ENCODE measurements around the gene WDSUB1.

WDSUB1 gene

DNA sequence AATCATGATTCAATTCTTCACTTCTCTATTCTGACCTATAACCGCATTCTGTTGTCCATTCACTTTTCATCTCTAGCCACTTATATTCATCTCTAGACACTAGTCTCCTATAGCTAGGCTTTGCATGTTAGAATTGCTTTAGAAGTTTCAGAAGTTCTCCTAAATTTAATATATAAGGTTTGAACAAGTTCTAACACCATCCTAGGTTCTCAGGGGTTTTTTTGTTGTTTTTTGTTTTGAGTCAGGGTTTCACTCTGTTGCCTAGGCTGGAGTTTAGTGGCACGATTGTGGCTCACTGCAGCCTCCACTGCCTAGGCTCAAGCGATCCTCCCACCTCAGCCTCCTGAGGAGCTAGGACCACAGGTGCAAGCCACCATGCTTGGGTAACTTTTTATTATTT is 19.9 kb downstream of the WDSUB1 start:
- no peak for DNase-seq (ENCODE audit: low read depth in 3 of 3)

DNA sequence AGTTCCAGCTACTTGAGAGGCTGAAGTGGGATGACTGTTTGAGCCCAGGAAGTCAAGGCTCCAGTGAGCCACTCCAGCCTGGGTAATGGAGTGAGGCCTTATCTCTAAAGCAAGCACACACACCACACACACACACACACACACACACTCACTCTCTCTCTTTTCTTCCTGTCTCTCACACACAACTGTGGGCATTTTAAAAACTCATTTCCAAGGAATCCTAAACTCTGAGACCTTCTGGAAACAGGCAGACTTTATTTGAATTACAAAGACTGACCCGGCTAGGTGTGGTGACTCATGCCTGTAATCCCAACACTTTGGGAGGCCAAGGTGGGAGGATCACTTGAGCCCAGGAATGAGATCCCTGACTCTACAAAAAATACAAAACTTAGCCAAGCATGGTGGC is 21.3 kb downstream of the WDSUB1 start:
- no peak for DNase-seq (ENCODE audit: low read depth in 3 of 3)

DNA sequence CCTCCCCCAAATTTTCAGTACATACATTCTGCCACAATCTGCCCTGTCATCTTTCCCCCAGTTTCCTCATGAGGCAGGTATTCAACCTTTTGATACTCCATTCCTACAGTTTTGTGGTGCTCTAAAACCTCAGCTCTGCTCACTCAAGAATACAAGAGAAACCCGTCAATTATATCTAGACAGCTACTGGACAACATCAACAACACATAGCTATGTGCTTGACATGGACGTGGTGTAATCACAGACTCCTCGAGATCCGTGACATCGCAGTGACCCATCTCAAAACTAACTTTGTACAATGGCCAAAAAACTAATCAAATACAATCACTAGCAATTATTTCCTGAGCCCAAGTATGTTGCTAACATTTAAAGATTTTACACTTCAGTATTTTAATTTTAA is 23.6 kb downstream of the WDSUB1 start:
- no peak for DNase-seq (ENCODE audit: low read depth in 3 of 3)

- DNase-seq (ENCODE audit: low read depth in 3 of 3) = no peak
Measured at GRCh38 chr2:159262226-159262625, 24.3 kb downstream of the WDSUB1 start.

DNA sequence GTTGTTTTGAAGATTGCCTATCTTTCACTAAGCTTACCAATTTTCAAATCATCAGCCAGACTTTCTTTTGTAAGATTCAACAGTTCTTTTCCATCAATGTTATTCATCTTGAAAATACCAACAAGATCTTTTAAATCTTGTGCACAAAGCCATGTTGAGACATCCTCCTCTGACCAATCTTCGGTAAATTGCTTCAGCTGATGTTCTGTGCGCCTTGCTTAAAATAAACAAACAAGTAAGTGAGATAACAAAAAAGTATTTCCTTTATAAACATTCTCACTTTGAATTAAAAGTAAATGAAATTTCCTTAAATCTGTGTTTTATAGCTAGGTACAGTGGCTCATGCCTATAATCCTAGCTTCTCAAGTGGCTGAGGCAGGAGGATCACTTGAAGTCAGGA is 30.3 kb downstream of the WDSUB1 start:
- DNase-seq (ENCODE audit: low read depth in 3 of 3) = no peak

DNA sequence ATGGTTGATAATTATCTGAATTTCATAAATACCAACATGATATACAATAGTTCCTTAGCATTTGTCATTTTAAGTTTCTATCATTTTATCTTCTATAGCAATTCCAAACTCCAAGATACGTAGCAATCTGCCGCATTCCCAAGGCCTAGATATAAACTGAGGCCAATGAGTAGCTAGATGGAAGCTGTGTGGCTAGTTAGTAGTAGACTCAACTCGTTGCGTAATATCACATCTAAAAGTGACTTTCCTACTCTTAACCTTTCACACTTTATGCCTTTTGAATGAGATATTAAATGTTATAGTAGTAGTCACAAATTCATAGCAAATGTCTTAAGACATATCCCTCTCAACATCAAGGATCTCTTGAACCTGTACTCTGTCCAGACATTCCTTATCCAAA is 33.6 kb downstream of the WDSUB1 start:
- no peak for DNase-seq (ENCODE audit: low read depth in 3 of 3)

GRCh38 chr2:159251296-159252173 is 35.0 kb downstream of the WDSUB1 start:
- DNase-seq (ENCODE audit: low read depth in 3 of 3) = no peak

DNA sequence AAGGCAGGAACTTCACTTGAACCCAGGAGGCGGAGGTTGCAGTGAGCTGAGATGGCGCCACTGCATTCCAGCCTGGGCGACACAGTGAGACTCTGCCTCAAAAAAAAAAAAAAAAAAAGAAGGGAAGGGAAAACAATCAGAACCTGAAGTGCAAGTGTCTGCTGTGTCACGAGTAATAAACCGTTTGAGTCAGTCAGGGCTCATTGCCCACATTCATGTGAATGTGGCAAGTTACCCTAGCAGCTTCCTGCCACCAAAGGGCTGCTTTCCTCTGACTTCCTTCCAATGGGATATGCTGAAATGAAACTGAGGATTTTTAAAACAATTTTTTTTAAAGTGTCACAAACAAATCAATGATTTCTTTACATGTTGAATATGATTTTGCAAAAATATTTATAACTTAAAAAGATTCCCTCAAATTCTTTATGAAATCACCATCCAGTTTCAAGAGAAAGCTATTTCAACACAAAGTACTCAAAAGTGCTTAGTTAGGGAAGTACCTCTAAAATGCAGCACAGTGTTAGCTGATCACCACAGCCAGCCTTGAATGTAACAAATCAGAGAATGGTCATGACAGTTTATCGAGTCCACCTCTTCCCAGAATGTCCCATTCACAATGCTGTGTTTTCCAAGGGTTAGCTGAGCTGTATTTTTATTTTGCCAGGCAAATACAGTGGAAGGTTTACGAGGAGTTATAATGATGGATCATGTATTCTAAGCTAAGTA is 36.4 kb downstream of the WDSUB1 start:
- DNase-seq (ENCODE audit: low read depth in 3 of 3) = no peak

DNA sequence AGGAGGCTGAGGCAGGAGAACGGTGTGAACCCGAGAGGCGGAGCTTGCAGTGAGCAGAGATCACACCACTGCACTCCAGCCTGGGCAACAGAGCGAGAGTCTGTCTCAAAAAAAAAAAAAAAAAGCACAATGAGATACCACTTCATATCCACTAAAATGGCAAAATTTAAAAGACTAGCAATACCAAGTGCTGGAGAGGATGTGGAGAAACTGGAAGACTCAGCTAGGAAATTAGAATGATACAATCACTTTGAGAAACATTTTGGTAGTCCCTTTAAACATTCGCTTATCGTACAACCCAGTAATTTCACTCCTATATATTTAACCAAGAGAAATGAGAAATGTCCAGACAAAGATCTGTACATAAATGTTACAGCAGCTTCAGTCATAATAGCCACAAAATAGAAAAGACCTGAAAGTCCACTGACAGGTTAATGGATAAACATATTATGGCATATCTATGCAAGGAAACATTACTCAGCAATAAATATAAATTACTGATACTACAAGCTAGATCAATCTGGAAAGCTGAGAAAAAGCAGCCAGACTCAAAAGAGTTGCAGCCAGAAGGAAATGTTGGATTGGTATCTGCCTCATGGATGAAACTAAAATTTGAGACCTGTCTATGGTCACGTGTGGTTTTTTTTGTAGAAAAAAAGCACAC is 40.0 kb downstream of the WDSUB1 start:
- DNase-seq (ENCODE audit: low read depth in 3 of 3) = no peak

DNA sequence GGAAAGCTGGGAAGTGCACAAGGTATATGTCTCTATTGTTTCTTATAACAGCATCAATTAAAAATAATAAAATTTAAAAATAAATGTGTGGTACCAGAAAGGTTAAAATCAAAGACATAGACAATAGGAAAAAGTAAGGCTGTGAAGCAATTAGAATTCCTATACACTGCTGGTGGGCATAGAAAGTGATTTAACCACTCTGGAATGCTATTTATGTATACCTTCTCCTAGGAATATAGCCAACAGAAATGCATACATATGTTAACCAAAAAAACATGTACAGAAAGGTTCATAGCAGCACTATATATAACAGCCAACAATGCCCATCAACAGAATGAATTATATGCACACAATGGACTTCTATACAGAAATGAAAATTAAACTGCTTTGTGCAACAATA is 43.0 kb downstream of the WDSUB1 start:
- no peak for DNase-seq (ENCODE audit: low read depth in 3 of 3)

DNA sequence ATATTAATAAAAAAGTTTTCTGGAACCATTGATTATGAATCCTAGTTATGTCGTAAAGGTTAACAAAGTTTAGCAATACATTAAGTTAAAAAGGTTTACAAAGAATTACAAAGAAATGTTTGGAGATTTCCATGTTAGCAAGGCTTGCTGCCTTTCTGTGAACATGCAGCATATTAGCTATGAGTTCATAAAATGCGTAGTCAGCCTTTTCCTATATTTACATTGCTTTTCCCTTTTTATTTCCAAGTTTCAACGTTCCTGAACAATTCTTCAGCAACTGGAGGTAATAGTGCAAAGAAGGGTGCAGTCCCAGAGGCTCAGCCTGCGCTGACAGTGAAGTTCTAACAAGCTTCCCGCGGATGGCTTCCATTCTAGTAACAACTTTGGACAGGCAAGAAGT is 51.6 kb downstream of the WDSUB1 start:
- no peak for DNase-seq (ENCODE audit: low read depth in 3 of 3)

DNA sequence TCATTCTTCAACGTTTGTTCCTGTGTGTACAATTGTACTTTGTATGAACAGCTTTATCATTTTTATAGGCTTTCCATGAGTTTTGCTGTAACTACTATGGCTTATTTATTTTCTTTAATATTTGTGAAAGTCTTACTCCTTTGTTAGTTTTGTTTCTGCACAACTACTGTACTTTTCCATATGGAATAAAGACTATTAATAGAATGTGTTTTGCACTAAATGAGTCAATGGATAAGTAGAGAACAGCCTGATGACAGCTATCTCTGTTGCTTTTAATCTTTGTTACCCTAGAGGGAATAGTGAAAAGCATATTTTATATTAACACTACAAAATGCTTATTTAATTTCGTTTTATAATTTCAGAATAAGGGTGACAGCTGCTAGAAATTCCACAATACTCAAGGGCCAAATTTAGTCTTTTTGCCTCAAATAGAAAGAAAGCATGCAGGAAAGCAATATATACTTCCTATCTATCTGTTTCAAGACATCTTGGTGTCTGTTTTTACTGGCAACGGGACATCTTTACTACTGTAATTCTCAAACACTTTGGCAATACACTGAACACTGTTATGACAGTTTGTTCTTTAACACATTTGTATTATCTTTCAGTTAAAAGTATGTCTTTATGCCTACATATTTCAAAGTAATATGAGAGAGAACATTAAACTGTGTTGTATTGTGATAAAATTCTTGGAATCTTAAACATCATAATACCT is 53.9 kb downstream of the WDSUB1 start:
- DNase-seq (ENCODE audit: low read depth in 3 of 3) = no peak

DNA sequence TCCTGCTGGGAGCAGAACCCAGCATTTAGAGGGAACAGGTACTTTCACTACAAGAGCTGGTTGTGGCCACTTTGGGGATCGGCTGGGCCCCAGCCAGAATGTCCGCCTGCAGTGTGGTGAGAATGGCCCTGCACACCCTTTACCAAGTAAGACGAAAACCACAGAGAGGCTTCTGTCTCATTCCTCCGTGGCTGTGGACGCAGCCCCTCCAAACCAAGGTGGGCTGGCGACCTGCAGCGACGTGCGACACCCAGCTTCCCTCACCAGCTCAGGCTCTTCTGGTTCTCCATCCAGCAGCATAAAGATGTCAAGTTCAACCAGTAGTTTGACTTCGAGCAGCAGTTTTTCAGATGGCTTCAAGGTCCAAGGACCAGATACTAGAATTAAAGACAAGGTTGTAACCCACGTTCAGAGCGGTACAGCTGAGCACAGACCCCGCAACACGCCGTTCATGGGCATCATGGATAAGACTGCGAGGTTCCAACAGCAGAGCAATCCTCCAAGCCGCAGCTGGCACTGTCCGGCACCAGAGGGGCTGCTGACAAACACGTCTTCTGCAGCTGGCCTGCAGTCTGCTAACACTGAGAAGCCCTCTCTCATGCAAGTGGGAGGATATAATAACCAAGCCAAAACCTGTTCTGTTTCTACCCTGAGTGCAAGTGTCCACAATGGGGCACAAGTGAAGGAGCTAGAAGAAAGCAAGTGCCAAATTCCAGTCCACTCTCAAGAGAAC is 56.2 kb downstream of the WDSUB1 start:
- no peak for DNase-seq (ENCODE audit: low read depth in 3 of 3)

GRCh38 chr2:159229476-159230144 is 56.9 kb downstream of the WDSUB1 start:
- no peak for DNase-seq (ENCODE audit: low read depth in 3 of 3)

- no peak for DNase-seq (ENCODE audit: low read depth in 3 of 3)
Measured at GRCh38 chr2:159228081-159228581, 58.4 kb downstream of the WDSUB1 start.

- DNase-seq (ENCODE audit: low read depth in 3 of 3) = no peak
Measured at GRCh38 chr2:159227467-159227866, 59.0 kb downstream of the WDSUB1 start.

DNA sequence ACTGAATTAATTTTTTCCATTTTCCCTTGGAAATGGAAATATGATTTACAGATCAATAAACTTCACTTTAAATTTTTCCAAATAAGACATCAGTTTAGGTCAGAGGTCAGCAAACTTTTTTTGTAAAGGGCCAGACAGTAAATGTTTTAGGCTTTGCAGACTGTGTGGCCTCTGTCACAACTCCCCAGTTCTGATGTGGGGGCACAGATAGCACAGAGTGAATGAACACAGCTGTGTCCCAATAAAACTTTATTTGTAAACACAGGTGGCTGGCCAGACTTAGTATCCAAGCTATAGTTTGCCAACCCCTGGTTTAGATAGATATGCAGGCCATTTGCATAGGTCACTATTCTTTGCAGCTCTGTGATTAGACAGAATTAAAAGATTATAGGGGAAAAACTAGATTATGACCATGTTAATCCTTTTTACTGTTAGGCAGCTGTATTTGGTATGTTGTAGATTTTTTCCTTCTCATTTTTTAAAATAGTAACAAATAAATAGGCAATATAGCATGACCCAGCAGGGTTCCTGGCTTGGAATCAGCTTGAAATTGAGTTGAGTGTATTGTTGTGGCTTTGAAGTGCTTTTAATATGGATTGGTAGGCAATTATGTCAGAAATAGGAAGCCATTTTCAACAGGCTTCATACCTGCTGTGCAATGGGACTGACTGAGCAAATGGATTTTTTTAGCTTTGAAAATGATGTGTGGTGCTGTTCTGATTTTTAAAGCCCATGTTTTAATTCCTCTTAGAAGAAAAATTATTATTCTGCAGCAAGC is 59.7 kb downstream of the WDSUB1 start:
- DNase-seq (ENCODE audit: low read depth in 3 of 3) = no peak

DNA sequence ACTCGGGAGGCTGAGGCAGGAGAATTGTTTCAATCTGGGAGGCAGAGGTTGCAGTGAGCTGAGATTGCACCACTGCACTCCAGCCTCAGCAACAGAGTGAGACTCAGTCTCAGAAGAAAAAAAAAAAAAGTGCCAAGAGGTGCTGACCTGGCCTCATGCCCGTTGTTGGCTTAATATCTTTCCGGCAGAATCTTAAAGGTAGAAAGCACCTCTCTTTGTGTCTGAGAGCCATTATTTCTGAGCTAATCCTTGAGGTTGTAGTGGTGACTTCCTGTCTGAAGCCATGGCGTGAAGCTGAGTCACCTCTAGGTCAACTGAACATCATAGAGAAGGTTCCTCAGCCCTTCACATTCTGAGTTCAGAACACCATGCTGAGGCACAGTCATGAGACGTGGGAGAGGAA is 60.4 kb downstream of the WDSUB1 start:
- DNase-seq (ENCODE audit: low read depth in 3 of 3) = no peak

Data from stimulated activated CD4-positive, alpha-beta T cell treated with anti-CD3 and anti-CD28 coated beads, TNF-alpha, amount 100 ng/mL, for 48 hours (primary cell).